ENCODE measurements around the gene CBARP.

DNA sequence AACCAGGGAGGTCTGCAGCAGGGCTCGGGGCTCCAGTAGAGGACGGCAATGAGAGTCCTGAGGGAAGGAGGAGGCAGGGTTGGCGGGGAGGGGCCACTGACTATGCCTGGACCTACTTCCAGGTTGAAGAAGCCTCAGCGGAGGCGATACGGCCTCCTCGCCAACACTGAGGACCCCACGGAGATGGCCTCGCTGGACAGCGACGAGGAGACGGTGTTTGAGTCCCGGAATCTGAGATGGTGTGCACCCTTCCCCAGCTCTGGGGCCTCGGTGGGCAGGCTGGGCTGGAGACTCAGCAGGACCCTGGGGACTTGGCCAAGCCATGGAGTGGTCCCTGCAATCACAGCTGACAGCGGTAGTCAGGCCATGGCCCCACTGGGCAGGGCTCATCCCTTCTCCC lies 39.3 kb upstream of the CBARP start:
- TF ChIP-seq, protein P1, sequence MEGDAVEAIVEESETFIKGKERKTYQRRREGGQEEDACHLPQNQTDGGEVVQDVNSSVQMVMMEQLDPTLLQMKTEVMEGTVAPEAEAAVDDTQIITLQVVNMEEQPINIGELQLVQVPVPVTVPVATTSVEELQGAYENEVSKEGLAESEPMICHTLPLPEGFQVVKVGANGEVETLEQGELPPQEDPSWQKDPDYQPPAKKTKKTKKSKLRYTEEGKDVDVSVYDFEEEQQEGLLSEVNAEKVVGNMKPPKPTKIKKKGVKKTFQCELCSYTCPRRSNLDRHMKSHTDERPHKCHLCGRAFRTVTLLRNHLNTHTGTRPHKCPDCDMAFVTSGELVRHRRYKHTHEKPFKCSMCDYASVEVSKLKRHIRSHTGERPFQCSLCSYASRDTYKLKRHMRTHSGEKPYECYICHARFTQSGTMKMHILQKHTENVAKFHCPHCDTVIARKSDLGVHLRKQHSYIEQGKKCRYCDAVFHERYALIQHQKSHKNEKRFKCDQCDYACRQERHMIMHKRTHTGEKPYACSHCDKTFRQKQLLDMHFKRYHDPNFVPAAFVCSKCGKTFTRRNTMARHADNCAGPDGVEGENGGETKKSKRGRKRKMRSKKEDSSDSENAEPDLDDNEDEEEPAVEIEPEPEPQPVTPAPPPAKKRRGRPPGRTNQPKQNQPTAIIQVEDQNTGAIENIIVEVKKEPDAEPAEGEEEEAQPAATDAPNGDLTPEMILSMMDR (conservative IDR thresholded peaks at IDR 0.05; ENCODE audit: low read depth, low read length): no peak
- TF ChIP-seq EZH2 (IDR thresholded peaks at IDR 0.05; ENCODE audit: borderline replicate concordance, low read depth, low read length, poor library complexity, severe bottlenecking): no peak
